ENCODE data around the gene RHOF.
A peak's percentile ranks its signal among the peaks of the same experiment; 100 is the strongest.

Gene RHOF

GRCh38 chr12:121793440-121793837, at the start of gene RHOF:
Gene RHOF, minus strand, starts transcription at chr12:121793688. Its CDS starts 55 bp downstream, at chr12:121793633.
- peak; percentile 84 for DNase-seq (ENCODE audit: low read depth, low spot score)

- DNase-seq (ENCODE audit: low read depth, low spot score) = no peak
These were observed 46.7 kb upstream of the RHOF start for GRCh38 chr12:121839993-121840761.

- peak; percentile 100 for DNase-seq (ENCODE audit: low read depth, low spot score)
These were observed 45.9 kb upstream of the RHOF start for GRCh38 chr12:121839106-121839992.

GRCh38 chr12:121838126-121838525, 44.6 kb upstream of the RHOF start:
- DNase-seq (ENCODE audit: low read depth, low spot score) = no peak

GRCh38 chr12:121837680-121838079, 44.2 kb upstream of the RHOF start:
- no peak for DNase-seq (ENCODE audit: low read depth, low spot score)

GRCh38 chr12:121831571-121832245, 38.2 kb upstream of the RHOF start:
- no peak for DNase-seq (ENCODE audit: low read depth, low spot score)

GRCh38 chr12:121830588-121831265, 37.2 kb upstream of the RHOF start:
- DNase-seq (ENCODE audit: low read depth, low spot score) = no peak

DNA sequence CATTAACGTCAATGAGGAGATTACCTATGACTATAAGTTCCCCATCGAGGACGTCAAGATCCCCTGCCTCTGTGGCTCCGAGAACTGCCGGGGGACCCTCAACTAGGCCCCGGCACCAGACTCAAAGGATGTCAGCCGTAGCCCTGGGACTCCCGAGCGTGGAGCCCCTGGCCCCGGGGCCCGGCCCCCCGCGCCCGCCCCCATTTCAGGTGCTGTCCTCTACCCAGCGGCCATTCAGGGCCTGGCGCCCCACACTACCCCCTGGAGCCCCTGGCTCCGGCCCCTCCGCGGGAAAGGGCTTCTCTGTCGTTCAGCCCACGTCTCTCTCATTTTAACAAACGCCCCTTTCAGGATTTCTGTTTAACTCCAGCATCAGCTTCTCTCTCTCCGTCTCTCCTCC, 36.6 kb upstream of the RHOF start:
- no peak for DNase-seq (ENCODE audit: low read depth, low spot score)

DNA sequence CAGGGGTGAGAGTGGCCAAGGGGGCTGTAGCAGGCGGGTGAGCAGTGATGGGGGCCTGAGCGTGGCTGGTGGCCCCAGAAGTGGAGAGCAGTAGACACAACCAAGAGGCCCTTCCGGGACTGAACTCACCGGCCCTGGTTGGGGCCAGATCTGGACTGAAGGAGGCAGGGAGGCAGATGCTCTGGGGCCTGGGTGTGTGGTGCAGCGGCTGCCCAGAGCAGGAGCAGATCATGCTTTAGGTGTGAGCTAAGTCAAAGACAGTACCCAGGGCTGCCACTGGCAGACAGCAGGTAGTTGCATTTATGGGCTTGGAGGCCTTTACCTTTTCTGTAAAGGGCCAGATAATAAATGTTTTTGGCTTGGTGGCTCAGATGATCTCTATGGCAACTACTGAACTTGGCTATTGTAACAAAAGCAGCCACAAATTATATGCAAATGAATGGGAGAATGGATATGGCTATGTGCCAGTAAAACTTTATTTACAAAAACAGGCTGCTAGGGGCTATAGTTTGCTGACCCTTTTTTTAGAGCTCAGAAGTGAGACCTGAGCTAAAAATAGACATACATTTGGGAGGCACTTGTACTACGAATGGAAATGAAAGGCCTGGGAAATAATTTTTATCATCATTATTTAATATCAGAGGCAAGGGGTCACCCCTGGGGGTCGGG, 35.9 kb upstream of the RHOF start:
- no peak for DNase-seq (ENCODE audit: low read depth, low spot score)

GRCh38 chr12:121828826-121829225, 35.3 kb upstream of the RHOF start:
- DNase-seq (ENCODE audit: low read depth, low spot score) = no peak

DNA sequence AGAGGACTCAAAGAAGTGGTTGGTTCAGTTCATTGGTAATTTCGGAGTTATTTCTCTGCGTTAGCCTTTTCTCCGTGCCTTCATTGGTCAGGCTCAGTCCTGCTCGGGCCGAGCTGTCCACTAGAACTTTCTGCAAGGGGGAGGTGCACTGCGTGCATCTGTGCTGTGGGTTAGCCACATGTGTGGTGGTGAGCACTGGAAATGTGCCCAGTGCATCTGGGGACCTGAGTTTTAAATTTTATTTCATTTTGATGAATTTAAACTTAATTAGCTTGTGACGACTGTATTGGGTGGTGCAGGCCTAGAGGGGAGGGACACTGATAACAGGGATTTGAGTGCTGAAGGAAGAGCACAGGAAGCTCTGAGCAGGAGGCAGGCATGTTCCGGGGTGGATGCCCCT, 34.8 kb upstream of the RHOF start:
- DNase-seq (ENCODE audit: low read depth, low spot score) = no peak

- peak; percentile 27 for DNase-seq (ENCODE audit: low read depth, low spot score)
These were observed 34.0 kb upstream of the RHOF start for GRCh38 chr12:121827351-121828099.

DNA sequence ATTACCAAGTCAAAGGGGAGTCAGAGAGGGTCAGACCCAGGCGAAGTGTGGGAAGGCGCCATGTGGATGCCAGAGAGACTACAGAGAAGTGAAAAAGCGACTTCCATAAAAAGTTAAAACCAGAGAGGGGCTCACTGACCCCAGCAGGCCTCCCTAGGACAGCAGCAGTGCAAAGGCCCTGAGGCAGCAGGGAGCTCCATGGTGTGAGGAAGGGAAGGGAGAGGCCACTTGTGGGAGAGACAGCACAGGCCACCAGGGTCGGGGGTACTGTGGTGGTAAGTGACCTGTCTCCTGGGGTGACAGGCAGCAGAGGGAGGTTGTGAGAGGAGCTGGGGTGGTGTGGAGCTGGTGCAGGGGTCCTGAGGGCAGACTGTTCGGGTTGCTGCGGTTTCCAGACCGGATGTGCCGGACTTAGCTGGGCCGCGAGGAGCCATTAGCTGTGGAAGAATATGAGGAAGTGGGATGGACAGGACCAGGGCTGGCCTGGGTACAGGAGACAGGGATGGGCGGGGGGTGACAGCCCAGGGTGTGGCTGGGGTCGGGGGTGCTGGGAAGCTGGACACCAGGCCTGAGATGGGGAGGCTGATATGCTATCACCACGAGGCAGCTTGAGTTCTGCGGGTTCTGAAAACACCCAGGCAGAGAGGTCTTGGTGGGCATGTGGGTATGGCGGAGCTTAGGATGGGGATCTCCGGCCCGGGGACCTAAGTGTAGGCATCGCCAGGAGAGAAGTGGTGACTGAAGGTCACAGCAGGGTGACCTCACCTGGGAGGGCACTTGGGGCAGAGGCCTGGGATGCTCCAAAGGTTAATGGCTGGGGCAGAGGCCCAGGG, 33.0 kb upstream of the RHOF start:
- DNase-seq (ENCODE audit: low read depth, low spot score) = no peak

- DNase-seq (ENCODE audit: low read depth, low spot score) = no peak
These were observed 31.6 kb upstream of the RHOF start for GRCh38 chr12:121825041-121825523.

DNA sequence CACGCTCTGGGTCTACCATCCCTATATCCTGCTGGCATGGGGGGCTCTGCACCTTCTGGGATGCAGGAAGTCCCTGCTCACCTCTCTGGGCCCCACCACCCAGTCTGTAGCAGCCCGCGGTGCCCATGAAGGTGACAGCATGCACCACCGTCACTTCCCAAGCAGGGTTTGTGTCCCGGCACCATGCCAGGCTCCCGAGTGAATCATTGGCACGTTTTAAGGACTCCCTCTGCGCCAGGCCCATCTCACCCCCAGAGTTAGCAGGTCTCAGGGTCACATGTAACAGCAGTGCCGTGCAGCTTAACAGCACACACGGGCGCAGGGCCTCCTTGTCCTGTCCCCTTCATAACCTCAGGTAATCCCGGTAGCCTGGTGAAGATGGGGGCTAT, 30.2 kb upstream of the RHOF start:
- DNase-seq (ENCODE audit: low read depth, low spot score) = no peak

DNA sequence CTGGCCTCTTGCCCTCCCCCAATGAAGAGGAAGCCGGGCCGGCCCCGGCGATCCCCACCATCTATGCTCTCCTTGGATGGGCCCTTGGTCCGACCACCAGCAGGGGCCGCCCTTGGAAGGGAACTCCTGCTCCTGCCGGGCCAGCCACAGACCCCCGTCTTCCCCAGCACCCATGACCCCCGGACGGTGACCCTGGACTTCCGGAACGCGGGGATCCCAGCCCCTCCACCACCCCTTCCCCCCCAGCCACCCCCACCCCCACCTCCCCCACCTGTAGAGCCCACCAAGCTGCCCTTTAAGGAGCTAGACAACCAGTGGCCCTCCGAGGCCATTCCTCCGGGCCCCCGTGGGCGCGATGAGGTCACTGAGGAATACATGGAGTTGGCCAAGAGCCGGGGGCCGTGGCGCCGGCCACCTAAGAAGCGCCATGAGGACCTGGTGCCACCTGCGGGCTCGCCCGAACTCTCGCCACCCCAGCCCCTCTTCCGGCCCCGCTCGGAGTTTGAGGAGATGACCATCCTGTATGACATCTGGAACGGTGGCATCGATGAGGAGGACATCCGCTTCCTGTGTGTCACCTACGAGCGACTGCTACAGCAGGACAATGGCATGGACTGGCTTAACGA, 29.7 kb upstream of the RHOF start:
- DNase-seq (ENCODE audit: low read depth, low spot score) = no peak

- no peak for DNase-seq (ENCODE audit: low read depth, low spot score)
These were observed 29.1 kb upstream of the RHOF start for GRCh38 chr12:121822393-121823100.

- DNase-seq (ENCODE audit: low read depth, low spot score) = no peak
These were observed 26.6 kb upstream of the RHOF start for GRCh38 chr12:121820056-121820455.

Data from ELF-1 (cell line).